Kidney (tissue), 14 donors: ENCODE data around the gene PDE4D. TPM values are rescaled to one million over a fixed set of nuclear protein-coding genes. Genes with fewer than 3 reads are reported as not detected.
A peak's percentile ranks its signal among the peaks of the same experiment; 100 is the strongest.

Experiments
- DNase-seq, 5 donors: peaks; one replicate each; pipeline ENCODE4 v3.0.0-alpha.2; 2013 to 2020
- FAIRE-seq: peaks from 2 replicates; lab custom pipeline; 2012; peaks lifted over from hg19 to GRCh38; lab: Jason Lieb, UNC
- H3K27ac ChIP-seq, 2 donors: one replicate each; pipeline ENCODE4 v1.7.0; 2013; ENCODE audit warnings: low read depth in 2 of 2, low read length in 2 of 2, inconsistent platforms in 1 of 2
- H3K27me3 ChIP-seq: one replicate; pipeline ENCODE4 v1.7.1; 2013; ENCODE audit warnings: low read length, inconsistent platforms; ENCODE audit not compliant: control insufficient read depth, insufficient read depth
- H3K36me3 ChIP-seq, 3 donors: one replicate each; pipeline versions ENCODE4 v1.7.0 to v1.7.1; 2013; ENCODE audit warnings: low read length in 3 of 3, control low read depth in 1 of 3, inconsistent platforms in 1 of 3; ENCODE audit not compliant: insufficient read depth in 3 of 3, control insufficient read depth in 2 of 3
- H3K4me1 ChIP-seq, 3 donors: one replicate each; pipeline versions ENCODE4 v1.7.0 to v1.7.1; 2013; ENCODE audit warnings: low read length in 3 of 3, inconsistent platforms in 1 of 3, low read depth in 1 of 3; ENCODE audit not compliant: control insufficient read depth in 2 of 3, insufficient read depth in 2 of 3
- H3K4me3 ChIP-seq, 3 donors: one replicate each; pipeline versions ENCODE4 v1.7.0 to v1.8.1; 2013; ENCODE audit warnings: low read length in 3 of 3, control low read depth in 1 of 3, inconsistent platforms in 1 of 3
- H3K9ac ChIP-seq, 3 donors: one replicate each; pipeline versions ENCODE4 v1.7.0 to v1.7.1; 2013; ENCODE audit warnings: low read length in 3 of 3, control low read depth in 1 of 3, inconsistent platforms in 1 of 3
- H3K9me3 ChIP-seq, 3 donors: one replicate each; pipeline versions ENCODE4 v1.7.0 to v1.7.1; 2013; ENCODE audit warnings: low read length in 3 of 3, control low read depth in 1 of 3, inconsistent platforms in 1 of 3; ENCODE audit not compliant: control insufficient read depth in 2 of 3, insufficient read depth in 1 of 3
- intact Hi-C: fragments of 100-400 bp; cut with DNase I; formaldehyde crosslinking; loops from one replicate; pipeline ENCODE4 v1.11.1; 2022
- polyA plus RNA-seq: library from polyadenylated mRNA; stranded (reverse); fragments of 350-450 nt; fragmentation: Illumina TruSeq; extraction: RNeasy Lipid Tissue Mini Kit (QIAGEN cat#74804); gene quantifications from one replicate; pipeline ENCODE4 v1.2.3, GENCODE V29; 2014; ENCODE audit warnings: low read depth, low replicate concordance; ENCODE audit not compliant: insufficient read depth
- total RNA-seq: library from RNA; stranded (reverse); fragmentation: NEBNext Ultra II Directional; extraction: Animal tissue kit (Norgen Biotek cat#: 25700); gene quantifications from one replicate; pipeline ENCODE4 v1.2.1, GENCODE V29; 2021
- TF ChIP-seq, protein P1 (sequence below): IDR thresholded peaks from 3 replicates; pipeline ENCODE4 v1.5.1; 2012; ENCODE audit warnings: mild to moderate bottlenecking, moderate library complexity, borderline replicate concordance; ENCODE audit not compliant: insufficient read depth; ENCODE audit errors: extremely low read depth
- donor health status: control.
- donor health status: control.
- donor health status: control.
- donor health status: control.
- donor health status: control.
- donor health status: DM: yes; HTN: yes; CAD: no.
- donor health status: Normal renal cell carcinoma (clear cell type).

PDE4D gene
- total and polyA plus RNA-seq, 2 donors from 2014 or later, result 9.2 to 78.9 TPM

DNA sequence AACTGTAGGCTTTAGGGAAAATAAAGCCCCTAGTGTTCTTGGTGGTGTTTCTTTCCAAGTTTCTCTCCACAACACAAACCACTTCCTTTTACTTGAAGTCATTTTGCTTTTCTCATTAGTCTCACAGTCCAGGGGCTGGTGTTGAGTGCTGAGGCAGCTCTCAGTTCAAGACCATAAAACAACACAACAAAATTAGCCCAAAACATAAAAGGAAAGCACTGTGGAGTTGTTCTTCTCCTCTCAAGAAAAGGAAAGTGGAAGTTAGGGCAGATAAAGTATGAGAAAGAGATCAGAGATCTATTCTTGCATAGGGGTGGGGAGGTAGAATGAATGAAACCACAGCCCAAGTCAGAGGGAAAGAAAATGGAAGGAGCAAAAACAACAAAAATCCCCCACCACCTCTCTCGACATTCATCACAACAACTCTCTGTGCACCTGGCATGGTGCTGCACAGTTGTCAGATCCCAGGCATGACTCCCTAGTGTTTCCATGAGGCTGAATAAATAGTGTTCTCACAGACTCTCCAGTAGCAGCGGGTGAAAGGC, 740.8 kb downstream of the PDE4D start:
- no peak for FAIRE-seq
- no peak overlapping the region for H3K4me3 ChIP-seq

DNA sequence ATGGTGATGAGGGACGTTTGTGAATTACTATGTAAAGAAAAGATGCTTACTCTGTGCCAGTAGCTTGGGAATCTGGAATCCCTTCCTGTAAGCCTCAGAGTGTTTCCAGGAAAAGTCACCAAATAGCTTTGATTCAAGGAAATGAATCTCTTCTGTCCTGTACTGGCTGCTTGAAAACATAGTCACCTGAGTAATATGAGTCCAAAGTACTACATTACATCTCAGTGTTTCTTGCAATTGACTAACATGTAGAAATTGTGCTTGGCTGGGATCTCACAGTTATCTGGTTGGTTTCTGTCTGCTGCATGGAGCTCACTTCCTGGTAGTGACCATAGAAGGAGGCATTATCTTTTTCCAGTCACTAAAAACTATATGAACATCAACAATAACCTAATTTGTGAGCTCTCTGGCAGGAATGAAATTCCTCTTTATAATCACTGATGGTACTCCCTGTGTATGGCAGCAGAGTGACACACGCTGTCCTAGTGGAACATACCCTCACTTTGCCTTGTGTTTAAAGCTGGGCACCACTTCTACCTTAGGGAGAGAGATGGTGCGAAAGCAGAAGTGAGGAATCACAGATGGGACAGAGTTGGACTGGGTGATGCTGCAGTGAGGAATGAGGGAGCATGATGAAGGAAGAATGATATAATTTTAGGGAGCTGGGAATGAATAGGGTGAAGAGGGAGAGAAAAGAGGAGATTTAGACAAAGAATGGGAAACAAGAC, 742.2 kb downstream of the PDE4D start:
- no peak overlapping the region for H3K4me3 ChIP-seq
- H3K4me1 ChIP-seq, result peaks cover 0 to 5% (median 4%) of the 10 kb centered on the region in 3 donors
- no peak for FAIRE-seq
- no peaks in the 10 kb centered on the region for H3K27me3 ChIP-seq
- H3K36me3 ChIP-seq, result peaks cover 0 to 4% (median 0%) of the 10 kb centered on the region in 3 donors
- no peak overlapping the region for H3K9ac ChIP-seq
- intact Hi-C loops, result no loop called here
- no peak for DNase-seq
- H3K27ac ChIP-seq, result peak overlapping the region in 1 of 2 donors; percentile 51
- H3K9me3 ChIP-seq, result no peaks in the 10 kb centered on the region
- TF ChIP-seq, protein P1, sequence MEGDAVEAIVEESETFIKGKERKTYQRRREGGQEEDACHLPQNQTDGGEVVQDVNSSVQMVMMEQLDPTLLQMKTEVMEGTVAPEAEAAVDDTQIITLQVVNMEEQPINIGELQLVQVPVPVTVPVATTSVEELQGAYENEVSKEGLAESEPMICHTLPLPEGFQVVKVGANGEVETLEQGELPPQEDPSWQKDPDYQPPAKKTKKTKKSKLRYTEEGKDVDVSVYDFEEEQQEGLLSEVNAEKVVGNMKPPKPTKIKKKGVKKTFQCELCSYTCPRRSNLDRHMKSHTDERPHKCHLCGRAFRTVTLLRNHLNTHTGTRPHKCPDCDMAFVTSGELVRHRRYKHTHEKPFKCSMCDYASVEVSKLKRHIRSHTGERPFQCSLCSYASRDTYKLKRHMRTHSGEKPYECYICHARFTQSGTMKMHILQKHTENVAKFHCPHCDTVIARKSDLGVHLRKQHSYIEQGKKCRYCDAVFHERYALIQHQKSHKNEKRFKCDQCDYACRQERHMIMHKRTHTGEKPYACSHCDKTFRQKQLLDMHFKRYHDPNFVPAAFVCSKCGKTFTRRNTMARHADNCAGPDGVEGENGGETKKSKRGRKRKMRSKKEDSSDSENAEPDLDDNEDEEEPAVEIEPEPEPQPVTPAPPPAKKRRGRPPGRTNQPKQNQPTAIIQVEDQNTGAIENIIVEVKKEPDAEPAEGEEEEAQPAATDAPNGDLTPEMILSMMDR, result no peak

More for the DNA sequence above, 740.8 kb downstream of the PDE4D start:
- Histone ChIP-seq H3K4me1 (peaks cover 0 to 5% (median 4%) of the 10 kb centered on the region in 3 donors), H3K27ac (peak overlapping the region in 1 of 2 donors; percentile 17), H3K27me3 (no peaks in the 10 kb centered on the region), H3K9ac (no peak overlapping the region), H3K9me3 (no peaks in the 10 kb centered on the region), H3K36me3 (peaks cover 0 to 4% (median 0%) of the 10 kb centered on the region in 3 donors)
- TF ChIP-seq, protein P1, result no peak
- peak in 1 of 5 donors; percentile 23 for DNase-seq
- intact Hi-C loops, result no loop called here

DNA sequence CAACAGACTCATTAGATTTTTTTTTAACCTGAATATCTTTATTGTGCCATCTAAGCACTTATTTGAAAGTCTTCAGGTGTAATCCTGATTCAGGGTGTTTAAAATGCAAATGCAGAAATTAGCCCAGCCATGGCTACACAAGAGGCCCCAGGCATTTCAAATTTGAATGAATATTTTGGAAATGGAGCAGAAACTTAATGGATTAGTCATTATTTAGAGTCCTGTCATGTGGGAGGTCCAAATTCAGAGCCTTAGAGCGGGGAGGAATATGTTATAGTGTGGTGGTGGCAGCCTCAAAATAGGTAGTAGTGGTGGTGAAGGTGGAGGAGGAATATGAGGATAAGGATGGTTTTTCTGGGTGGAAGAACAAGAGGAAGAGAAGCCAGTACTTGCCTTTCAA, 743.7 kb downstream of the PDE4D start:
- FAIRE-seq, result no peak
- no peaks in the 10 kb centered on the region for H3K9me3 ChIP-seq
- intact Hi-C loops, result no loop called here

More for the DNA sequence above, 743.7 kb downstream of the PDE4D start:
- Histone ChIP-seq H3K27me3 (no peaks in the 10 kb centered on the region), H3K4me1 (peaks cover 0 to 5% (median 4%) of the 10 kb centered on the region in 3 donors), H3K9ac (no peak overlapping the region), H3K36me3 (peaks cover 0 to 4% (median 0%) of the 10 kb centered on the region in 3 donors), H3K27ac (peak overlapping the region in 1 of 2 donors; percentile 61), H3K4me3 (no peak overlapping the region)
- TF ChIP-seq, protein P1, result no peak
- DNase-seq, result no peak
